SK-N-SH treated with all-trans-retinoic acid at 6 μM for 48 hours (cell line): ENCODE results near the gene UBE2L3.

ENCODE experiments used
- CREB5 ChIP-seq: fragments of 250-450 bp; sonication (Bioruptor Pico); IDR thresholded peaks from 2 replicates; pipeline ENCODE4 v1.5.1; 2020; ENCODE audit warnings: low read depth, mild to moderate bottlenecking, moderate library complexity
- CSDC2 ChIP-seq: fragments of 250-450 bp; sonication (Bioruptor Pico); IDR thresholded peaks from 2 replicates; pipeline ENCODE4 v1.5.0; 2020; ENCODE audit warnings: mild to moderate bottlenecking, moderate library complexity
- ISL1 ChIP-seq: fragments of 250-450 bp; sonication (Bioruptor Pico); IDR thresholded peaks from 2 replicates; pipeline ENCODE4 v2.1.2; 2022; ENCODE audit warnings: mild to moderate bottlenecking, moderate library complexity
- OSR1 ChIP-seq: fragments of 250-450 bp; sonication (Bioruptor Pico); IDR thresholded peaks from 2 replicates; pipeline ENCODE4 v1.8.0; 2022; ENCODE audit warnings: moderate library complexity, mild to moderate bottlenecking, inconsistent platforms
- PATZ1 ChIP-seq: fragments of 250-450 bp; sonication (Bioruptor Pico); IDR thresholded peaks from 2 replicates; pipeline ENCODE4 v1.8.0; 2020; ENCODE audit warnings: mild to moderate bottlenecking, moderate library complexity, borderline replicate concordance
- PPARA ChIP-seq: fragments of 250-450 bp; sonication (Bioruptor Pico); IDR thresholded peaks from 2 replicates; pipeline ENCODE4 v1.5.0; 2020; ENCODE audit warnings: mild to moderate bottlenecking, borderline replicate concordance
- RARB ChIP-seq: fragments of 250-450 bp; sonication (Bioruptor Pico); IDR thresholded peaks from 2 replicates; pipeline ENCODE4 v1.8.0; 2021; ENCODE audit warnings: mild to moderate bottlenecking, moderate library complexity
- SNAI2 ChIP-seq: fragments of 250-450 bp; sonication (Bioruptor Pico); IDR thresholded peaks from 2 replicates; pipeline ENCODE4 v1.5.0; 2020; ENCODE audit warnings: mild to moderate bottlenecking, moderate library complexity
- TOX ChIP-seq: fragments of 250-450 bp; sonication (Bioruptor Pico); IDR thresholded peaks from 2 replicates; pipeline ENCODE4 v1.8.0; 2021; ENCODE audit warnings: mild to moderate bottlenecking, moderate library complexity, borderline replicate concordance
- ZC3H10 ChIP-seq: fragments of 250-450 bp; sonication (Bioruptor Pico); IDR thresholded peaks from 2 replicates; pipeline ENCODE4 v1.5.1; 2021; ENCODE audit warnings: mild to moderate bottlenecking, moderate library complexity
- ZFP30 ChIP-seq: fragments of 450-650 bp; formaldehyde crosslinking; IDR thresholded peaks from 2 replicates; pipeline ENCODE4 v1.5.0; 2022; ENCODE audit warnings: mild to moderate bottlenecking, moderate library complexity

DNA sequence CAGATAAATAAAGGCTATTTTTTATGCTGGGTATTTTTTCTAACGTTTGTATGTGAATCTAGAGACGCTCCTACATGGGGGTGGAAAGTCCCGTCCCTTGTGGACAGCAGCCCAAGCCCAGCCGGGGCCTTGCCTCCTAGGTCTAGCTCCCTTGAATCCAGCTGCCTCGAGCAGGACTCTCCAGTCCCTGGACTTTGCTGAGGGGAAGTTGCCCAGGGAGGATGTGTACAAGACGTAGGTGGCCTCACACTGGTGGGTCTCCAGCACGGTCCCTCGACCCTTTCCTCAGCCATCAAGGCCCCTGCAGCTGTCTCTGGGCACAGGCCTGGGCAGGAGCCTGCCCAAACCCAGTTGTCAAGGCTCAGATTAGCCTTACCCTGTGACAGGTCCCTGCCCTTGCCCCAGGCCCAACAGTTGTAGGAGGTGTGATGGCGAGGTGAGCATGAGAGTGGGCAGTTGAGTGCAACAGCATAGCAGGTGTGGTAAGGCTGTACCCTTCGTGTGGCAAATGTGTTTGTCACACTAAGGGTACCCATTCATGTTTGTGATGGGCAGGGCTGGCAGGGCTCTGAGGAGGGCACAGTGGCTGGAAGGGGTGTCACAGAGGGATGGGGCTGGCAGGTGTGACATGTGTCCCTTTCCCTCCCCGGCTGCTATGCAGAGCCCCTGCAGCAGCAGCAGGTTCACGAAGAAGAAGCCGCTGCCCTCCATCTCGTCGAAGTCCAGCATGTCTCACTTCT, 68.4 kb downstream of the UBE2L3 start:
- TF ChIP-seq SNAI2 (CRISPR knock-in tag): no peak
- TF ChIP-seq TOX (CRISPR knock-in tag): no peak
- TF ChIP-seq CSDC2 (CRISPR knock-in tag): no peak
- TF ChIP-seq ZC3H10 (CRISPR knock-in tag): no peak
- no peak for TF ChIP-seq ZFP30 (CRISPR knock-in tag)
- no peak for TF ChIP-seq PATZ1 (CRISPR knock-in tag)
- no peak for TF ChIP-seq ISL1 (CRISPR knock-in tag)
- no peak for TF ChIP-seq PPARA (CRISPR knock-in tag)
- TF ChIP-seq CREB5 (CRISPR knock-in tag): no peak
- TF ChIP-seq RARB (CRISPR knock-in tag): no peak
- TF ChIP-seq OSR1 (CRISPR knock-in tag): no peak
